H9 (cell line): ENCODE measurements around the gene SIGLEC11. TPM values are rescaled to one million over a fixed set of nuclear protein-coding genes. Genes with fewer than 3 reads are reported as not detected.
"Not testable (repeated sequence)": the region's sequence is repeated elsewhere in the genome, so short reads cannot be mapped to it uniquely, and the experiment has no call there.

ENCODE experiments used
- DNase-seq: peaks from one replicate; pipeline ENCODE4 v3.0.0-alpha.2; 2017
- H2AFZ ChIP-seq: one replicate; pipeline ENCODE4 v1.6.1; 2013; ENCODE audit warnings: mild to moderate bottlenecking, low read length, control low read depth, moderate library complexity
- H2AK5ac ChIP-seq: 2 replicates; pipeline ENCODE4 v1.6.1; 2013; ENCODE audit warnings: low read length, control low read depth, mixed read lengths; ENCODE audit not compliant: insufficient read length
- H2BK120ac ChIP-seq: one replicate; pipeline ENCODE4 v1.6.1; 2013; ENCODE audit warnings: low read depth, mild to moderate bottlenecking, low read length, control low read depth, inconsistent platforms; ENCODE audit not compliant: poor library complexity, severe bottlenecking
- H2BK12ac ChIP-seq: 2 replicates; pipeline ENCODE4 v1.6.1; 2013; ENCODE audit warnings: low read length, control low read depth, mixed read lengths, low read depth; ENCODE audit not compliant: insufficient read length
- H2BK15ac ChIP-seq: 2 replicates; pipeline ENCODE4 v1.6.1; 2013; ENCODE audit warnings: low read depth, low read length, control low read depth
- H2BK20ac ChIP-seq: one replicate; pipeline ENCODE4 v1.6.1; 2013; ENCODE audit warnings: low read depth, mild to moderate bottlenecking, low read length, control low read depth, inconsistent platforms; ENCODE audit not compliant: poor library complexity, severe bottlenecking
- H2BK5ac ChIP-seq: 2 replicates; pipeline ENCODE4 v1.6.1; 2013; ENCODE audit warnings: low read length, control low read depth, mixed read lengths; ENCODE audit not compliant: insufficient read length
- H3K14ac ChIP-seq: 2 replicates; pipeline ENCODE4 v1.6.1; 2013; ENCODE audit warnings: low read length, control low read depth; ENCODE audit not compliant: insufficient read depth
- H3K18ac ChIP-seq: 2 replicates; pipeline ENCODE4 v1.6.1; 2013; ENCODE audit warnings: low read depth, mild to moderate bottlenecking, mixed read lengths, low read length, control low read depth; ENCODE audit not compliant: insufficient read length
- H3K23ac ChIP-seq: 2 replicates; pipeline ENCODE4 v1.6.1; 2013; ENCODE audit warnings: low read length, control low read depth, mixed read lengths, low read depth; ENCODE audit not compliant: insufficient read length
- H3K23me2 ChIP-seq: 2 replicates; pipeline ENCODE4 v1.6.1; 2013; ENCODE audit warnings: low read depth, mild to moderate bottlenecking, mixed read lengths, low read length, control low read depth; ENCODE audit not compliant: insufficient read length, poor library complexity, severe bottlenecking
- H3K27ac ChIP-seq: 2 replicates; pipeline ENCODE4 v1.5.1; 2013; ENCODE audit warnings: low read length, control low read depth, mixed read lengths, low read depth; ENCODE audit not compliant: insufficient read length
- H3K27me3 ChIP-seq: 2 replicates; pipeline ENCODE4 v1.6.1; 2013; ENCODE audit warnings: low read length, control low read depth, inconsistent platforms; ENCODE audit not compliant: insufficient read depth
- H3K4ac ChIP-seq: 2 replicates; pipeline ENCODE4 v1.6.1; 2013; ENCODE audit warnings: low read depth, mild to moderate bottlenecking, control low read depth, inconsistent platforms, low read length, moderate library complexity
- H3K4me1 ChIP-seq: 2 replicates; pipeline ENCODE4 v1.6.1; 2013; ENCODE audit warnings: low read length, control low read depth, inconsistent platforms; ENCODE audit not compliant: insufficient read depth
- H3K4me2 ChIP-seq: 2 replicates; pipeline ENCODE4 v1.6.1; 2013; ENCODE audit warnings: low read length, control low read depth, mixed read lengths; ENCODE audit not compliant: insufficient read length, insufficient read depth
- H3K56ac ChIP-seq: 2 replicates; pipeline ENCODE4 v1.6.1; 2013; ENCODE audit warnings: low read depth, mild to moderate bottlenecking, mixed read lengths, low read length, control low read depth; ENCODE audit not compliant: insufficient read length
- H3K79me1 ChIP-seq: 2 replicates; pipeline ENCODE4 v1.6.1; 2013; ENCODE audit warnings: low read depth, mild to moderate bottlenecking, moderate library complexity, low read length, control low read depth, inconsistent platforms; ENCODE audit not compliant: insufficient read depth, poor library complexity, severe bottlenecking
- H3K79me2 ChIP-seq: 2 replicates; pipeline ENCODE4 v1.6.1; 2013; ENCODE audit warnings: low read length, control low read depth, inconsistent platforms; ENCODE audit not compliant: insufficient read depth
- H3K9ac ChIP-seq: 2 replicates; pipeline ENCODE4 v1.6.1; 2013; ENCODE audit warnings: low read length, control low read depth, mixed read lengths; ENCODE audit not compliant: insufficient read length; ENCODE audit errors: extremely low read depth
- H3K9me3 ChIP-seq: one replicate; pipeline ENCODE4 v1.6.1; 2013; ENCODE audit warnings: low read depth, low read length, inconsistent platforms; ENCODE audit not compliant: control insufficient read depth
- H3T11ph ChIP-seq: one replicate; pipeline ENCODE4 v1.6.1; 2013; ENCODE audit warnings: mild to moderate bottlenecking, low read length, control low read depth, inconsistent platforms
- H4K20me1 ChIP-seq: one replicate; pipeline ENCODE4 v1.6.1; 2013; ENCODE audit not compliant: control insufficient read depth, insufficient read length, insufficient read depth
- H4K5ac ChIP-seq: 2 replicates; pipeline ENCODE4 v1.6.1; 2013; ENCODE audit warnings: low read depth, mild to moderate bottlenecking, mixed read lengths, low read length, control low read depth; ENCODE audit not compliant: insufficient read length
- H4K8ac ChIP-seq: replicated peaks from 2 replicates; pipeline ENCODE4 v1.6.1; 2013; ENCODE audit warnings: low read length, control low read depth, mixed read lengths, low read depth; ENCODE audit not compliant: insufficient read length
- H4K91ac ChIP-seq: 2 replicates; pipeline ENCODE4 v1.6.1; 2013; ENCODE audit warnings: low read depth, mild to moderate bottlenecking, moderate library complexity, mixed read lengths, low read length, control low read depth; ENCODE audit not compliant: insufficient read length
- H3K27ac Mint-ChIP-seq, 3 experiments: 2 replicates in 2 of 3; 3 replicates in 1 of 3; pipeline ENCODE4 v1.8.0; 2020 to 2021; ENCODE audit warnings: mixed read lengths in 3 of 3, mild to moderate bottlenecking in 1 of 3, moderate library complexity in 1 of 3
- H3K27me3 Mint-ChIP-seq: 2 replicates; pipeline ENCODE4 v1.8.0; 2021; ENCODE audit warnings: low read depth, mild to moderate bottlenecking, moderate library complexity, mixed read lengths
- H3K36me3 Mint-ChIP-seq, 3 experiments: 2 replicates in 2 of 3; 3 replicates in 1 of 3; pipeline ENCODE4 v1.8.0; 2020 to 2021; ENCODE audit warnings: low read depth in 3 of 3, mixed read lengths in 3 of 3; ENCODE audit not compliant: insufficient read depth in 1 of 3
- H3K4me1 Mint-ChIP-seq, 2 experiments: 2 replicates each; pipeline ENCODE4 v1.8.0; 2020; ENCODE audit warnings: mixed read lengths in 2 of 2
- H3K4me3 Mint-ChIP-seq, 2 experiments: 2 replicates in 1 of 2; 3 replicates in 1 of 2; pipeline ENCODE4 v1.8.0; 2020 to 2021; ENCODE audit warnings: mild to moderate bottlenecking in 2 of 2, mixed read lengths in 2 of 2, moderate library complexity in 1 of 2
- H3K9me3 Mint-ChIP-seq, 2 experiments: 2 replicates in 1 of 2; 3 replicates in 1 of 2; pipeline ENCODE4 v1.8.0; 2020; ENCODE audit warnings: mild to moderate bottlenecking in 2 of 2, mixed read lengths in 2 of 2, moderate library complexity in 1 of 2
- CTCF ChIP-seq: fragments of 200-600 bp; sonication (generic); conservative IDR thresholded peaks from 3 replicates; pipeline ENCODE4 v1.8.0; 2021; ENCODE audit warnings: antibody characterized with exemption, mild to moderate bottlenecking
- WGBS: extraction: QIAGEN DNeasy Blood & Tissue Kit; methylation state at CpG from one replicate; pipeline ENCODE4 v1.1.7; 2013; ENCODE audit warnings: missing lambda C conversion rate, low lambda C conversion rate, mixed read lengths; ENCODE audit not compliant: insufficient read length; ENCODE audit errors: extremely low coverage; 5-methylcytosine and 5-hydroxymethylcytosine counted together
- total RNA-seq: library from RNA; stranded (reverse); gene quantifications from 2 replicates; pipeline ENCODE4 v1.2.1, GENCODE V29; 2021

Gene SIGLEC11
- total RNA-seq, 1 experiment from 2014 or later, result not detected

DNA sequence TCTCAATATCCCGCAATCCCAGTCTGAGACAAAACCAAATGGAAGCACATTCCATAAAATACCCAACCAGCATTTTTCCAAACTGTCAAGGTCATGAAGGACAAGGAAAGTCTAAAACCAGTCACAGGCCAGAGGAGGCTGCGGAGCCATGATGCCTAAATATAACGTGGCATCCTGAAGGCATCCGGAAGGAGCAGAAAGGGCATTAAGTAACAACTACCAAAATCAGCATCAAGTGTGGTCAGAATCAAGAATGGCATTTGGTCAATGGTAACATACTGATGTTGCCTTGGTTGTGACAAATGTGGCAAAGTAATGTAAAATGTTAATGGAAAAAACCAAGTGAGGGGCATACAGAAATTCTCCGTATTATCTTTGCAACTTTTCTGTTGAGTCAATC is 35.5 kb downstream of the SIGLEC11 start:
- no peak overlapping the region for H3K27ac ChIP-seq
- H2BK5ac ChIP-seq, result no peak overlapping the region
- Mint-ChIP-seq H3K9me3 (peaks cover 0 to 4% of the 10 kb centered on the region in 2 experiments; a peak in 3 of 5 replicates), H3K4me1 (peaks cover 33 to 60% of the 10 kb centered on the region in 2 experiments), H3K27me3 (peaks cover 3% of the 10 kb centered on the region), H3K4me3 (0 out of 5 replicates have a peak overlapping the region, but pooled peaks of 1 of the 2 experiments have one; percentile 19), H3K27ac (peak overlapping the region in 1 of 3 experiments; percentile 79; a peak in 1 of 7 replicates), H3K36me3 (peaks cover 49 to 77% (median 71%) of the 10 kb centered on the region in 3 experiments; a peak in 6 of 7 replicates)
- no peak overlapping the region for H2BK20ac ChIP-seq
- no peaks in the 10 kb centered on the region; the same call in 1 of the 2 replicates for H3K4me1 ChIP-seq
- no peak overlapping the region for H3K4me2 ChIP-seq
- H3K9ac ChIP-seq, result no peak overlapping the region
- H4K5ac ChIP-seq, result no peak overlapping the region
- no peaks in the 10 kb centered on the region for H3K9me3 ChIP-seq
- no peak overlapping the region for H3K4ac ChIP-seq
- no peak overlapping the region for H3K23ac ChIP-seq
- no peak overlapping the region for H3K56ac ChIP-seq
- H3K14ac ChIP-seq, result no peak overlapping the region
- peaks cover 4% of the 10 kb centered on the region for H4K20me1 ChIP-seq
- H2BK15ac ChIP-seq, result no peak overlapping the region
- H2BK120ac ChIP-seq, result no peak overlapping the region
- no peak overlapping the region for H4K8ac ChIP-seq
- 100% methylated on average over 1 of the region's 5 CpGs for WGBS
- no peak for DNase-seq
- H3K23me2 ChIP-seq, result peaks cover 7% of the 10 kb centered on the region
- H3K79me2 ChIP-seq, result peaks cover 37% of the 10 kb centered on the region; the same call in 1 of the 2 replicates
- no peak overlapping the region for H2BK12ac ChIP-seq
- H3K79me1 ChIP-seq, result peaks cover 3% of the 10 kb centered on the region
- no peak overlapping the region for H3T11ph ChIP-seq
- no peaks in the 10 kb centered on the region for H3K27me3 ChIP-seq
- no peak overlapping the region for H2AK5ac ChIP-seq
- no peak overlapping the region for H4K91ac ChIP-seq
- TF ChIP-seq CTCF, result no peak
- no peak overlapping the region for H3K18ac ChIP-seq
- H2AFZ ChIP-seq, result no peak overlapping the region

- not testable (repeated sequence) for H3K9me3 ChIP-seq, H3K9ac ChIP-seq, H3K4me2 ChIP-seq, H3K27me3 Mint-ChIP-seq, H4K20me1 ChIP-seq, H2AK5ac ChIP-seq, H3K27me3 ChIP-seq, H3K4ac ChIP-seq, H3K79me1 ChIP-seq, H2BK15ac ChIP-seq, H2BK12ac ChIP-seq, H3T11ph ChIP-seq, H3K4me3 Mint-ChIP-seq, H3K27ac ChIP-seq, H3K9me3 Mint-ChIP-seq, H3K56ac ChIP-seq, H3K18ac ChIP-seq, H3K14ac ChIP-seq, H2AFZ ChIP-seq, H2BK5ac ChIP-seq, DNase-seq, H4K8ac ChIP-seq, H4K5ac ChIP-seq, H2BK20ac ChIP-seq, H3K4me1 ChIP-seq, H3K23ac ChIP-seq, H3K23me2 ChIP-seq, H2BK120ac ChIP-seq, H4K91ac ChIP-seq
- 0 out of 7 replicates have a peak overlapping the region, but pooled peaks of 1 of the 3 experiments have one; percentile 73 for H3K27ac Mint-ChIP-seq
- H3K79me2 ChIP-seq, result peaks cover 39% of the 10 kb centered on the region; the same call in 1 of the 2 replicates
- peaks cover 28 to 58% of the 10 kb centered on the region in 2 experiments for H3K4me1 Mint-ChIP-seq
- no CpG with 5 or more reads among the region's 13 CpGs for WGBS
- peaks cover 52 to 80% (median 75%) of the 10 kb centered on the region in 3 experiments; a peak in 6 of 7 replicates for H3K36me3 Mint-ChIP-seq
These were observed 36.1 kb downstream of the SIGLEC11 start for GRCh38 chr19:49924881-49925210.
